GM19463 (cell line): ENCODE results near the gene EHD1.

ENCODE experiments used
- ATAC-seq: cut with Tn5 transposase; IDR thresholded peaks from one replicate; pipeline ENCODE4 v1.9.1; 2021; ENCODE audit warnings: mild to moderate bottlenecking, moderate library complexity; ENCODE audit not compliant: unreplicated experiment

The EHD1 gene

DNA sequence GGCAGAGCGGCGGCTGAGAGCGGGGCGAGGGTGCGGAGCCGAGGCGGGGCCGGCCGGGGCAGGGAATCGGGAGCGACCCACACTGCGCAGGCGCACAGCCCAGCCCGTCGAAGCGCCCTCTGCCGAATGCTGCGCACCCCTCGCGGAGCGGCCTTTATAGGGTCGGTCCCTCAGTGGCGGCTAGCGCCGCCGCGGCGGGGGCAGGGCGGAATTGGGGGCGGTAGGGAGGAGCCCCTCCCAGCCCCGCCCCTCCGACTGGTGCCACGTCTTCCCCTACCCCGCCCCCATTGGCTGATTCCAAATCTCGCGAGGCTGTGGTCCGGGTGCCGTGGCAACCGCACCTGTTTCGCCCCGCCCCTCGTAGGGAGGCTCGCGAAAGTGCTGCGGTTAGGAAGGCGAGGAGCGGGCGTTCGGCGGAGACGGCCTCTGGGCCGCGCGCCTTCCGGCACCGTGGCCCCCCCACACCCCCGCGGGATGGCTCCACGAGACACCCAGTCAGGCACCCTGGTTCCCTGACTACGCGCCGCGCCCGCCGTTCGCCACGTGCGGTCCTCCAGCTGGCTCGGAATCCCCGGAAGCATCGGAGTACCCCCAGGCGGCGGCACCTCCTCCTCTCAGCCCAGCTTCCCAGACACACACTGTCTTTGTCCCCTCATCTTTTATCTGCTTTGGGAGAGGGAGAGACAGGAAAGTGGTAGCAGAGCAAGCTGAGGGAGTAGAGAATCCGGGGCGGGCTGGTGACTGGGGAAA, at the start of gene EHD1:
EHD1 (minus strand) TSS at position 128 of the 750 bp plus-strand sequence. CDS start 157 bp downstream, outside the sequence.
- peak; percentile 66 for ATAC-seq

DNA sequence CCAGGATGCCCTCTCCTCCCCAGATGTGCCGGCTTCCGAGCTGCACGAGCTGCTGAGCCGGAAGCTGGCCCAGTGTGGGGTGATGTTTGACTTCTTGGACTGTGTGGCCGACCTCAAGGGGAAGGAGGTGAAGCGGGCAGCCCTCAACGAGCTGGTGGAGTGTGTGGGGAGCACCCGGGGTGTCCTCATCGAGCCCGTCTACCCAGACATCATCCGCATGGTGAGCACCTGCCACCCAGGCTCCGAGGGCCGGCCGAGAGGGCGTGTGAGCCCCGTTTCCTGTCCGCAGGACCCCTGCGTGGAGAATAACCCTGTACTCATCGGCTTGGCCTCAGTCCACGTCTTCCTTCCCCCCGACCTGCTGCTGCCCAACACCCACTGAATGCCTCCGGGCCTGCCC, 48.3 kb upstream of the EHD1 start:
- no peak for ATAC-seq

DNA sequence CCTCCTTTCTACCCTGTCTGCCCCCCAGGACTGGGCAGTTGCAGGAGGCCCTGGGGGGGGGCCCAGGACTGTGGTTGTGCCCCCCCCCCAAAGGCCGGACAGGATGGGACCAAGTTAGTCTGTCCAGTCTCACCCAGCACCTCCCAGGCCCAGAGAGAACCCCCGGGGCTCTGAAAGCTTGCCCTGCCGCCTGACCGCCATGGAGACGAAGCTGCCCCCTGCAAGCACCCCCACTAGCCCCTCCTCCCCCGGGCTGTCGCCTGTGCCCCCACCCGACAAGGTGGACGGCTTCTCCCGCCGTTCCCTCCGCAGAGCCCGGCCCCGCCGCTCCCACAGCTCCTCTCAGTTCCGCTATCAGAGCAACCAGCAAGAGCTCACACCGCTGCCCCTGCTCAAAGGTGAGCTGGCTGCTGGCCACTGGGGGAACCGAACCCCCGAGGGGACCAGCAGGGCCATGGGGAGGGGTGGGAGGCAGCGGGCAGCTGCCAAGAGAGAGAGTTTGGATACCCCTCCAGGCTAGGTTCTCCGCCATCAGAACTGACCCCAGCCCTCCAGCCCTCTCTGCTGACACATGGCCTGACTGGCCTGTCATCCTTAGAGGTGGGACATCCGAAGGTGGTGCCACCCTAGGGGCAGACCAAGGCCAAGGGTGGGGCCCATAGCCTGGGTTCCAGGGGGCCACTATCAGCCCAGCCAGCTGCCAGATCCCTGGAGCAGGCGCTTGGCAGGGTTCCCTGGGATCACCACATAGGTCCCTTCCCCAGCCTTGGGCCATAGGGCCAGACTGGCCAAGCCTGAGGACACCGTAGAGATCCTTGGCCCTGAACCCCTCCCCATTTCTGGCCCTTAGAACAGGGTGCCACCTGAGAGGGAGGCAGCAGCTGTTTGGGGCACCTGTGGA, 47.4 kb upstream of the EHD1 start:
- ATAC-seq, result no peak

DNA sequence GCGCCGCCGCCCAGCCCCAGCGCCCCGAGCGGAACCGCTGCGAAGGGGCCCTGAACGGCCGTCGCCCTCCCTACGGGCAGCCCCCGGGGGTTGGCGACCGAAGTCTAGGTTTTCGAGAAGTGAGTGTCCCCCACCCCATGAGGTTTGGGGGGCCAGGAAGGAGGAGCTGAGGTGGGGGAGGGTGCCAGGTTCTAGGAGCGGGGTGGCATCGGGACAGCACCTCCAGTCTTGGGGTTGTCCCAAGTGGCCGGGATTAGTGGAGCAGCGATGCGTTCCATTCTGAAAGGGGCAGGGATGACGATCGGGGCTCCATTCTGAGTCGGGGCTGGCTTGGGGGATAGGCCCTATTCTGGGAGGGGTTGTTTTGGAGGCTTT, 46.5 kb upstream of the EHD1 start:
- ATAC-seq, result no peak

DNA sequence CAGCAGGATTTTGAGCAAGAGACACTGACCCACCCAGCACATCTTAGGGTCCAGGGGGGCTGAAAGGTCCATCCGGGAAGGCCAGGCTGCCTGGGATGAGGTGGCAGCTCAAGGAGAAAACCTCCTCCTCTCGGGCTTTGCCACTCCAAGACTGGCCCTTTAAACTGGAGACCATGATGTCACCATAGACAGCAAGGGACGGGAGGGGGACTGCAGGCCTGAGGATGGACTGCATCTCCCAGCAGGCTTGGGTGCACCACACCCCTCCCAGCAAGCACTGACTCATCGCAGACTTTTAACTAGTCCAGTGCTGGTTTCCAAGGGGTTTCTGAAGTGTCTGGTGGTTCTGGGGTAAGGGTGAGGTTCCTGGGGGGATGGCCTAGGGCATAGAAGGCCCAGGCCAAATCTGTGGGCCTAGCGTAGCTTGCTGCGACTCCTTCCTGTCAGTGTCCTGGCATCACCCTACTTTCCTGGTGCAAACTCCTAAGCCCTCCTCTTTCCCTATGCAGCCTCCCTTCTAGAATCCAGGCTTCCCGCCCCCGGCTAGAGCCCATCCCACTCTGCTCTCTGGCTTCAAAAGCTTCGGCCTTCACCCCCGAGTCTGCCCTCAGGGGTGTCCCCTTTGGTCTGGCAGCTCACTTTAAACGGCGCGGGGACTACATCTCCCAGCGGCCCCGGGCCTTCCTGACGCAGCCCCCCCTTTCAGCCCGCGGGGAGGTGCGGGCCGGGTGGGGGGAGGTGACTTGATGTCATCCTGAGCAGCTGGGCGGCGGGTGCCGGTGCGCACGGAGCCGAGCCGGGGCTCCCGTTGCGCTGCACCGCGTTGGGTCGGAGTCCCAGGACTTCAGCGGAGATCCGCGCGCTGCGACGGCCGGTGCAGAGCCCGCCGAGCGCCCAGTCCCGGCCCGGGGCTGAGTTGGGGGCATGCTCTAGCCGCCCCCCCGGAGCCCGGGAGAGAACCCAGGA, 45.8 kb upstream of the EHD1 start, which contains the start of gene PPP2R5B:
PPP2R5B (plus strand) TSS at position 746 of the 966 bp plus-strand sequence. CDS start 1,046 bp downstream, outside the sequence.
- peak; percentile 82 for ATAC-seq

DNA sequence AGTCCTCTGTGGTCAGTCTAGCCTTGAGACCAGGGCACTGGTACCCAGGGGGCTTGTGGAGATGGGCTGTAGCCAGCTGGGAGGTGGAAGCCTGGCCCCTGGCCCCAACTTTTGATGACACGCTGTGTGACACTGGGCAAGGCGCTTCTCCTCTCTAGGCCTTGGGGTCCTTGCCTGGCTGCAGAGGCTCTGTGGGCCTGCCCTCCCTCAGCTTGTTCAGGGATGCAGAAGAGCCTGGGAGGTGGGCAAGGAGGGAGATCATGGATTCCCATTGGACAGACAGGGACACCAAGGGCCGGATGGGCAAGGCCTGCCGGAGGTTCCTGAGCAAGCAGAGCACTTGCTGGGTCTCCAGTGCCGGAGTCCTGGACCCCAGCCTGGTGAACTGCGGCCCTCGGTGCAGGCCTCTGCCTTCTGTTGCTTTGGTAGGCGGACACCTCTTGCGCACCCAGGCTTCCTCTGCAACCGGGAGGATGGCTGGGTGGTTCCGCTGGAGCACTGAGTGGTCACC, 44.8 kb upstream of the EHD1 start:
- no peak for ATAC-seq

DNA sequence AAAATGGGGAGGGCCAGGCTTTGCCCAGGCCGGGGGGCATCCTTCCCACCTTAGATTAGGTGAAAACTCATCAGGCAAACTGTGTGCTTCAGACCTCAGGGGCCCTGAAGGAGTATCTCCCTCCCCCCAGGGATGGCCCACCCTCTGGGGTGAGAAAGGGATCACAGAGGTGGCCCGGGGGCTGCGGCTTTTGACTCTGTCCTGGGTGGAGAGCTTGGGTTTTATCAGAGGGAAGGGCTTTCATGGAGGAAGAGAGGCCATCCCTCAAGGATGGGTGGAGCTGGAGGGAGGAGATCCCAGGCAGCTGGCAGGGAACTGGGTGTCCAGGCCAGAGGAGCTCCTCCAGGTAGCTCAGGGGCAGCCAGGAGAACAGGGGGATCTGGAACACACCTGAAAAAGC, 43.0 kb upstream of the EHD1 start:
- ATAC-seq, result no peak

DNA sequence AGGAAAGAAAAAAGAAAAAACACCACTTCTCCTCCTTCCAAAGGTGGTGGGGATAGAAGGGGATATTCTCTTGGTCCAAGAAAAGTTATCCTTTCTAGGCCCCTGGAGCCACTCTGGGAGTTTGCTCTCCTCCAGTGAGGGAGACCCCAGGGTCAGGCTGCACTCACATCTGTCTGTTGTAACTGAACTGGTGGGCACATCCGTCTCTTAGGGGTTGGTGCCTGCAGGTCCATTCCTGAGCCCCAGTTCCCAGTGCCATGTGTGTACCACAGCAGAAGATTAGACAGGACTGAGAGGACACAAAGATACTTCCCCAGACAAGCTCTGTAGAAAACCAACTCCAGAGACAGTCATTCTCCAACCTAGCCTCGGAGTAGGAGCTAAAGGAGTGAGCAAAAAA, 41.7 kb upstream of the EHD1 start:
- ATAC-seq, result no peak

DNA sequence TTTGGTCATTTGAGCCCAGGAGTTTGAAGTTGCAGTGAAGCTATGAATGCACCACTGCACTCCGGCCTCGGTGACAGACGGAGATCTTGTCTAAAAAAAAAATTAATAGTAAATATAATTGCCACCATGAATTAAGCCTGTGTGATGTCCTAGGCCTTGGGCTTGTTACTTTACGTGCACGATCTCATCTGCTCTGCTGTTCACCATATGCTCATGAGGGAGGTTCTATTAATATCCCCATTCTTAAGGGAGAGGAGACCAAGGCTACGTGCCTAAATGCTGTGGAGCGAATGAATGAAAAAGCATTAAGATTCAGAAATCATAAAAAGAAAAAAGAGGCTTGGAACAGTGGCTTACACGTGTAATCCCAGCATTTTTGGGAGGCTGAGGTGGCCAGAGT, 41.2 kb upstream of the EHD1 start:
- ATAC-seq, result no peak

DNA sequence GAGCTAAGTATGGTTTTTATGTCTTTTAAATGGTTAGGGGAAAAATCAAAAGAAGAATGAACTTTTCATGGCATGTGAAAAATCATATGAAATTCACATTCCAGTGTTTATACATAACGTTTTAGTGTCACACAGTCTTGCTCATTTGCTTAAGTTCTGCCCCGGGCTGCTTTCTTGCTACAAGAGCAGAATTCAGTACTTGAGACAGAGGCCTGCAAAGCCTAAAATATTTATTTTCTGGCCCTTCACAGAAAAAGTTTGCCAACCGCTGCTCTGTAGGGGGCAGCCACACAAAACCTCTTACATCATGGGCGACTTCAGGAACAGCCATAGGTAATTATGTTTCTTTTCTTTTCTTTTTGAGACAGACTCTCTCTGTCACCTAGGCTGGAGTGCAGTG, 39.6 kb upstream of the EHD1 start:
- no peak for ATAC-seq

DNA sequence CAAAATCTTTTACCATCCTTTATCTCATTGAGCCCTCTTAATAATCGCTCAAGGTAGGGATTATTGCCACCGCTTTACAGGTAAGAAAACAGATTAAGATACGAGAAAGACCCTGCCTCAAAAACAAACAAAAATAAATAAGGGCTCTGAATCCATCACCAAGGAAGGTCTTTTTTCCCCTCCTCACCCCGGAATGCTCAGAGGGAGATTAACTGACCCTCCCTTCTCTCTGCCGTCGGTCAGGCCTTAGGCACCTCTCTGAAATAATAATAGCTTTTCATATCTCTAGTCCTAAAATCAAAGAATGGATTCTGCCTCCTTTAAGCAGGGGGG, 39.2 kb upstream of the EHD1 start:
- ATAC-seq, result no peak

DNA sequence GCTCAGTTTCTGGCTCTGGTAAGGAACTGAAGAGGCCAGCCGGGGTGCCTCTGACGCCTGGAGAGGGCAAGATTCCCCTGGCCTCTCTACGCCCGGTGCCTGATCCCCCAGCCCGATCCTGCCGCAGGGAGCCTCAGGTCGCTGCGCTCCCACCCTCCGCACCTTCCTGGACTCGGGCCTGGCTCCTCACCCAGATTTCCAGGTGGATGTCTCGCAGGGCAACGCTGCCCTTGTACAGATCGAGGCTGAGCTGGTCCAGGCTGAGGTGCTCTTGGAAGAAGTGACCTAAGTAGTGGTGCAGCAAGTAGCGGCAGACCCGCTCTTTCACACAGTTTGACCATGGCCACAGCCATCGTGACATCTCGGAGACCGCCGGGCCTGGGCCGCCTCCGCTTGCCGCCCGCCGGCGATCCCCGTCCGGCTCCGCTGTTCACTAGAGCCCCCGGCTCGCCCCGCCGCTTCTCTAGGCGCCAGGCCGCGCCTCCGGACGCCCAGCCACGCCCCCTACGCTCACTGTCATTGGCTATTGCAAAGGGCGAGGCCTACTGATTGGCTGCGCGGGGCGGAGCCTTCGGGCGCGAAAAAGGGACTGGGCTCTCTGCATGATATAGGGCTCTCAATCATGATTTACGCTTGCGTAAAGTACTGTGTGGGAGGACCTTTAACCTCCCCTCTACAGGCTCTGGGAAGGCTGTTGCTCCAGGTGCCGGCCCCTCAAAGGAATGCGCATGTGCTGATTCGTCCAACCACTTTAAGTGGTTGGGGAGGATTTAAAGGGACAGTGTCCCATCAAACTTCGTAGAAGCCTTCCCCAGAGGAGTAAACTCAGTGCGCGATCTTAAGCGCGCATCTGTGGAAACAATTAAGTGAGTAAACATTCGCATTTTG, 38.6 kb upstream of the EHD1 start, which contains the start of gene ATG2A:
ATG2A (minus strand) TSS at position 435 of the 888 bp plus-strand sequence; CDS start at position 361, 74 bp downstream.
- ATAC-seq, result peak; percentile 97

DNA sequence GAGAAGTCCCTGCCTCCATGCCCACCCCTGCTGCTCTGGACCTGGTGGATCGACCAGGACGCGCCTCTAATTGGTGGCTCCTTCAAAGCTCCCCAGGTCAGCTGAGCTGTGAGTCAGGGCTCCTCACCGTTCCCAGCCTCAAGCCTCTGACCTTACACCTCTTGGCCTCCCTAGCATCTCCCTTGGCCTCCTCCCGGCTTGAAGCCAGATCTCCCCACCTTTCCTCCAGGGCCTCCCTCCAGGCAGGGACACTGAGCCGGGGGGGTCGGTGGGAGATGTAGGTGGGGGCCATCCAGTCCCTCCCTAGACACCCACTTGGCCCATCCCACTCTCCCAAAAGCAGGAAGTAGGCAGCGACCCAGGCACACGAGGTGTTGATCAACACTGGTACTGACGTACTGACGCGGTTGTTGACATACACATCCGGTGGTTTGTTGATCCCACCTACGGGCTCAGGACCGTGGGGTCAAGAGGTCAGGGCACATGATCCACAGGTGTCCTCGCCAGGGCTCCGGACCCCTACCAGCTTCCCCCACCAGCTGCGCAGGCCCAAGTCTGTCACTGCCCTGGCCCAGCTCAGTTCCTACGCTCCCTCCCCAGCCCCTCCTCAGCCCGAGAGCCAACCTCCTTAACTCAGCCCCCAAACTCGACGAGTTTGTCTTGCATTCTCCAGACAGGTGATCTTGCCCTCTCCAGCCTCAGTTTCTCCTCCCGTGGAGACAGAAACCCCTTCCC, 37.8 kb upstream of the EHD1 start:
- ATAC-seq, result no peak

DNA sequence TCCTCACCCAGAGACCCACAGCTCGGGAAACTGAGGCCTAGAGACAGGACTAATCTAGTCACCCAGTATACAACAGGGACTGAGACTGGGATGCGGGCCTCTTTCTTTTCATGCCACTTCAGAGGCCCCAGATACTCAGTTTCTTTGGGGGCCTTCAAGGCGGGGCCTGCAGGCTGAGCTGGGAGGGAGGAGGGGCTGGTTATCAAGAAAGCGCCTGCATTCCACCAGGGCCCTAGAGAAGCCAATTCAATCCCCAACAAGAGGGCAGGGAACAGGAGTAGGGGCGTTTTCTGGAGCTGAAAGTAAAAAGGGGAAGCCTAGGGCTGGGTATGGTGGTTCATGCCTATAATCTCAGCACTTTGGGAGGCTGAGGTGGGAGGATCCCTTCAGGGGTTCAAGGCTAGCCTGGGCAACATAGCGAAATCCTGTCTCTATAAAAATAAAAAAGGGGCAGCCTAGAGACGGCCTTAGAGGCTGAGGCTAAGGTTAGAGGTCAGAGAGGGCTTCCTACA, 37.0 kb upstream of the EHD1 start:
- ATAC-seq, result no peak

DNA sequence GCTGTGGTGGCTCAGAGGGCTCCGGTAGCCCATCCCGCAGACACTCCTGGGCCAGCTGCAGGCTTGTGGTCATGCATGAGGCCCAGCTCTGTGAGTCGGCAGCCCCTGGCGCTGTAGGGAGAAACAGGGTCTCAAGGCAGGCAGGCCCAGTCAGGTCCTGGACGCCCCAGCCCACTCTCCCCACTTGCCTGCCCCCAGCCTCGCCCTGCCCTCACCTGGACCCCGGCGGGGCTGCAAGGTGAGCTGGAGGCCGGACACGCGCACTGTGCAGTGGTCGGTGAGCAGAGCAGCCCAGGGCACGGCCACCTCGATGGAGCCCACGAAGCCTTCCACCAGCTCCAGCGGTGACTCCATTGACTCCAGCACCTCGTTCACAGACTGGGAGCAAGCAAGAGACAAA, 35.7 kb upstream of the EHD1 start:
- no peak for ATAC-seq

DNA sequence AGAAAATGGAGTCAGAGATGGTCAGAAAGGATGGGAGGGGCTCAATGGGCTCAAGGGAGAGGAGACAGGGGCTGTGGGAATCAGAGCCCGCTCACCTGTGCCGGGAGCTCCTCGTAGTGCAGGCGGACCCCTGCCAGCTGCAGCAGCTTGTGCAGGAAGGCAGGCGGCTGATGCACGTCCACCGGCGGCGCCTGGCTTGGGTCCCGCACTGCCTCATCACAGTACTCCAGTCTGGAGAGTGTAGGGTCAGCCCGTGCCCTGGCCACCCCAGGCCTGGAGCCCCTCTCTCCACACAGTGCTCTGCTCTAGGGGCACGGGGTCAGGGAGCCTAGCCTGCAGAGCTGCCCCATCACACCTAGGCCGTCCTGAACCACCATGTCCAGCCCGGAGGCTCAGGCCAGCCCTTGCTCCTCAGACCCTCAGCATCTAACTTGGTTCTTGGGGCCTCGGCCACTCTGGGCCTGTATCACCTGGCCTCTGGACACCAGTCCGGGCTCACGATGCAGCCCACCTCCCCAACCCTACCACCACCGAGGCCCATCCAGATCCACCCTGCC, 34.8 kb upstream of the EHD1 start:
- ATAC-seq, result no peak

DNA sequence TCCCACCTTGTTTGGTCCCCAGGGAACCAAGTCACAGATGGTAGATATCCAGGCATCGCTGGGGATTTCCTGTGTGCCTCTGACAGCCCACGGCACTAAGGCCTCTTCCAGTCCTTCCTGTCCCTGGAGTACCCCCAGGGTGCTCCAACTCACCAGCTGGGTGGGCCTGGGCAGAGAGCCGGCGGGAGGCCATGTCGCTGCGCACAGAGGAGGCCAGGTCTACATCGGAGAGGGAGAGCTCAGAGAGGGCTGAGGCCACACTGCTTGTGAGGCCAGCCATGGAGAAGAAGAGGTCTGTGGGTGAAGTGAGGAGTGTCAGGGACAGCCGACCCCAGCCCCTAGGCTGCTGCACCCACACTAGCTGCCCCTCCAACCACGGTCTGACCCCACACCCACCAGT, 33.3 kb upstream of the EHD1 start:
- ATAC-seq, result no peak

DNA sequence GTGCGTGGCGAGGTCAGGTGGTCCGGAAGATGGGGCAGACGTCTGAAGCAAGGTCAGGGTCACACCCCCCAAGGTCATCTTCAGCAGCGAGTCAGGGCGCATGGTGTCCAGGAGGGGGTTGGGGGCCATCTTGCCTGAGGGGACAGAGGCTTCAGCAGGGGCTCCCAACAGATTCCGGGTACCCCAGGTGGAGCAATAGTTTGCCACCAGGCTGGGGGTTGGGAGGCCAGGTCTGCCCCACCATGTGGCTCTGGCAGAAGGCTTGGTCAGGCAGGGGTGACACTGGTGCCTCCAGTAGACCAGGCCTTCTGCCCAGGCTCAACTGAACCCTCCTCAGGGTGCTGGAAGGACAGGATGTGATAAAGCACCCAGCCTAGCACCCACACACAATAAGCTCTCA, 32.7 kb upstream of the EHD1 start:
- no peak for ATAC-seq
